Stomach (tissue), 9 donors: ENCODE results near the gene ADRB1. TPM values are rescaled to one million over a fixed set of nuclear protein-coding genes. Genes with fewer than 3 reads are reported as not detected.

Source experiments
- DNase-seq, 2 donors: peaks; one replicate each; pipeline versions ENCODE4 v3.0.0 to v3.0.0-alpha.2; 2013 to 2019
- H3K27ac ChIP-seq, 5 donors: fragments of 200-600 bp in 4 of 5; sonication (generic) in 4 of 5; one replicate each; pipeline ENCODE4 v1.5.1; 2013 to 2019; ENCODE audit warnings: mild to moderate bottlenecking in 1 of 5, moderate library complexity in 1 of 5
- H3K27me3 ChIP-seq, 3 donors: fragments of 200-600 bp; sonication (generic); one replicate each; pipeline ENCODE4 v1.5.1; 2017 to 2019; ENCODE audit warnings: mixed run types in 1 of 3
- H3K36me3 ChIP-seq, 4 donors: fragments of 200-600 bp; sonication (generic); 1 replicate in 3 of 4; 2 replicates in 1 of 4; pipeline ENCODE4 v1.5.1; 2016 to 2019
- H3K4me1 ChIP-seq, 4 donors: fragments of 200-600 bp; sonication (generic); one replicate each; pipeline ENCODE4 v1.5.1; 2016 to 2019
- H3K4me3 ChIP-seq, 4 donors: fragments of 200-600 bp; sonication (generic) in 3 of 4; one replicate each; pipeline ENCODE4 v1.5.1; 2016 to 2019; ENCODE audit warnings: mild to moderate bottlenecking in 1 of 4
- H3K9me3 ChIP-seq, 4 donors: fragments of 200-600 bp; sonication (generic); one replicate each; pipeline ENCODE4 v1.5.1; 2016 to 2019
- EP300 ChIP-seq: sonication (generic); formaldehyde crosslinking; IDR thresholded peaks from one replicate; pipeline ENCODE4 v1.6.1; 2017; ENCODE audit warnings: antibody characterized with exemption
- POLR2A ChIP-seq, 4 donors: fragments of 450-650 bp; IDR thresholded peaks; one replicate each; pipeline ENCODE4 v1.6.1; 2016; ENCODE audit warnings: antibody characterized with exemption in 4 of 4, control low read depth in 2 of 4, mild to moderate bottlenecking in 1 of 4, moderate library complexity in 1 of 4
- POLR2AphosphoS5 ChIP-seq, 3 donors: sonication (generic); formaldehyde crosslinking; IDR thresholded peaks; one replicate each; pipeline ENCODE4 v1.6.1; 2016; ENCODE audit warnings: antibody characterized with exemption in 3 of 3
- WGBS, 5 donors: extraction: QIAGEN DNeasy Blood & Tissue Kit in 3 of 5; methylation state at CpG; one replicate each; pipeline versions ENCODE4 v1.1.5 to v1.1.7; 2013 to 2018; 5-methylcytosine and 5-hydroxymethylcytosine counted together
- intact Hi-C: fragments of 100-400 bp; cut with DNase I; formaldehyde crosslinking; loops from one replicate; pipeline ENCODE4 v1.15.1; 2023; ENCODE audit warnings: low total_unique reads
- polyA plus RNA-seq, 3 donors: library from polyadenylated mRNA; stranded (reverse); fragments of 200-250 nt; gene quantifications; one replicate each; pipeline ENCODE4 v1.2.3, GENCODE V29; 2013
- total RNA-seq, 5 donors: library from RNA; depleted of rRNA; stranded (reverse); fragments of >200 nt; gene quantifications; one replicate each; pipeline versions ENCODE4 v1.1.0 to v1.2.3, GENCODE V29; 2014 to 2016
- TF ChIP-seq, protein P1 (sequence below), 7 experiments: fragments of 450-650 bp in 4 of 7; fragments of 200-600 bp in 3 of 7; sonication (generic) in 3 of 7; IDR thresholded peaks; one replicate each; pipeline ENCODE4 v1.5.1; 2016 to 2019; ENCODE audit warnings: antibody characterized with exemption in 7 of 7, control low read depth in 2 of 7, mild to moderate bottlenecking in 1 of 7
- donor health status: healthy with polysubstance abuse.
- donor health status: Bipolar disorder and iron deficiency.
- donor health status: healthy.

ADRB1 gene
- total and polyA plus RNA-seq, 8 donors: 0.43 to 1.7 (median 0.67) TPM; not detected in 2

DNA sequence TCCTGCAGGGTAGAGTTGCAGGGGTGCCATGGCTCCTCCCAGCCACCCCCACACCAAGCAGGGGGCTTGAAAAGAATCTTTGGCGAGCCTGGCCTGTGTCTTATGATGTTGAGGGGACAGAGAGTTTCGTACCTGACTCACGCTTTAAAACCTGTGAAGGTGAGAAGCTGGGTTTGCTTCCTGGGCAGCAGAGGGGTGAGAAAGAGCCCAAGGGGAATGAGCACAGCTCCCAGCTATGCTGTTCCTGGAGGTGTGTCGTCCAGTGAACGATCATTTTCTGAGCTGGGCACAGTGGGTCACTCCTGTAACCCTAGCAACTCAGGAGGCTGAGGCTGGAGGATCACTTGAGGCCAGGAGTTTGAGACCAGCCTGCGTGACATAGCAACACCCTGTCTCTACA is 13.5 kb upstream of the ADRB1 start:
- intact Hi-C loops: no loop called here
- H3K4me3 ChIP-seq: no peak overlapping the region
- no peaks in the 10 kb centered on the region for H3K9me3 ChIP-seq
- WGBS, 5 donors: 87 to 90% (median 90%) methylated on average over 6 of the region's 6 CpGs
- H3K27me3 ChIP-seq: no peaks in the 10 kb centered on the region
- no peak overlapping the region for H3K27ac ChIP-seq
- no peaks in the 10 kb centered on the region for H3K36me3 ChIP-seq
- no peak for DNase-seq
- peaks cover 0 to 16% (median 3%) of the 10 kb centered on the region in 4 donors for H3K4me1 ChIP-seq
- TF ChIP-seq POLR2A (IDR thresholded peaks at IDR 0.05) (no peak), POLR2AphosphoS5 (IDR thresholded peaks at IDR 0.05) (no peak), EP300 (no peak)
- TF ChIP-seq, protein P1, sequence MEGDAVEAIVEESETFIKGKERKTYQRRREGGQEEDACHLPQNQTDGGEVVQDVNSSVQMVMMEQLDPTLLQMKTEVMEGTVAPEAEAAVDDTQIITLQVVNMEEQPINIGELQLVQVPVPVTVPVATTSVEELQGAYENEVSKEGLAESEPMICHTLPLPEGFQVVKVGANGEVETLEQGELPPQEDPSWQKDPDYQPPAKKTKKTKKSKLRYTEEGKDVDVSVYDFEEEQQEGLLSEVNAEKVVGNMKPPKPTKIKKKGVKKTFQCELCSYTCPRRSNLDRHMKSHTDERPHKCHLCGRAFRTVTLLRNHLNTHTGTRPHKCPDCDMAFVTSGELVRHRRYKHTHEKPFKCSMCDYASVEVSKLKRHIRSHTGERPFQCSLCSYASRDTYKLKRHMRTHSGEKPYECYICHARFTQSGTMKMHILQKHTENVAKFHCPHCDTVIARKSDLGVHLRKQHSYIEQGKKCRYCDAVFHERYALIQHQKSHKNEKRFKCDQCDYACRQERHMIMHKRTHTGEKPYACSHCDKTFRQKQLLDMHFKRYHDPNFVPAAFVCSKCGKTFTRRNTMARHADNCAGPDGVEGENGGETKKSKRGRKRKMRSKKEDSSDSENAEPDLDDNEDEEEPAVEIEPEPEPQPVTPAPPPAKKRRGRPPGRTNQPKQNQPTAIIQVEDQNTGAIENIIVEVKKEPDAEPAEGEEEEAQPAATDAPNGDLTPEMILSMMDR (IDR thresholded peaks at IDR 0.05): no peak

DNA sequence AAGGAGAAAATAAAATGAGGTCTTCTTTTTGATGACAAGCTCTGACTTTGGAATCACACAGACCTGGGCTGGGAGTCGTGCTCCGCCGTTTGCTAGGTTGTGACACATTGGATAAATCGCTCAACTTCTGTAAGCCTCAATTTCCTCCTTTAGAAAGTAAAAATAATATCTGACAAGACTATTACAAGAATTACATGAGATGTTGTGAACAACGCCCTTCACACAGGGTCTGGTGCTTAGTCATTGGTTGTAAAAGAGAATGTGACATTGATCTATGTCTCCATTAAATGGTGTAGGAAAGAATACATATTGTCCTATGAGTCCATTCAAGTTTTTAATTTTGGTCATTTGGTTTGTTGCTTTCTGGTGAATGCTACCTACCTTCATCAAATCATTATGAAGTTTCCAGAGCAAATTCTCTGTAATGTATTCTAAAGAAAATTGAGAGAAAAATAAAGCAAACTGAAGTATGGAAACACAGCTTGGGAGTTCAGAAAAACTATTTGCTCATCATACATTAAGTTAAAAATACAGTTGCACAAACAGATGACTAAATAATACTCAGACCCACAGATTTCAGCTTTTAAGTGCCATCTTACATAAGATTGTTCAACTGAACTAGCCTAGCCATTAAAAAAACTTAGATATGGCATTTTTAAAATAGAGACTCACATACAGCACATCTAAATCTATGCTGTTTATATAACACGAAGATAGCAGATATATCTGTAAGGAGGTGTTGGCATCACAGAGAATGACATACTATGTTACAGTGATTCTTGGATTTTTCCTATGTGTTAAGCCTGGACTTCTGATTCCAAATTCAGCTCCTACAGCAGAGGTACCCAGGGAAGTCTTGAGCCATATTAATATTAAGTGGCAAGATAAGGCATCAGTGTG is 12.3 kb upstream of the ADRB1 start:
- 78 to 92% (median 89%) methylated on average over 6 of the region's 6 CpGs for WGBS, 5 donors
- TF ChIP-seq EP300 (no peak), POLR2A (IDR thresholded peaks at IDR 0.05) (no peak), POLR2AphosphoS5 (IDR thresholded peaks at IDR 0.05) (no peak)
- TF ChIP-seq, protein P1 (IDR thresholded peaks at IDR 0.05): no peak
- Histone ChIP-seq H3K4me3 (no peak overlapping the region), H3K27me3 (no peaks in the 10 kb centered on the region), H3K9me3 (no peaks in the 10 kb centered on the region), H3K36me3 (no peaks in the 10 kb centered on the region), H3K27ac (no peak overlapping the region), H3K4me1 (peaks cover 0 to 6% (median 2%) of the 10 kb centered on the region in 4 donors)
- DNase-seq: no peak
- intact Hi-C loops: no loop called here

DNA sequence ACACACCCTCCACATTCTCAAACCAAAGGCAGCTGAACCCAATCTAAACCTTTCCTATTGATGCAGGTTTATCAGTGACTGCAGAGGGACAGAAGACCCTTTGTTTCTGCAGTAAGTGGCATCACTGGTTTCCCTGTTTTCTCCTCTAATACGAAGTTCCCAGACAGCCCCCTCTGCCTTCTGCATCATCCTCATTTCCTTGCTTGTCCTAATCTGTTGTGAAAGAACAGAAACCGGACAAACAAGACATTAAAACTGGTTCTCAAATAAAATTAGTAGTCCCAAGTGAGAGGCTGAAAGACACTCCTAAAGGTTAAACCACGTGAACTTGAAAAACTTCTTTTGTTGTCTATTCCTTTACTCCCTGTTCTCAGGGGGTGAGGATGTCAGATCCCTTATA is 10.1 kb upstream of the ADRB1 start:
- TF ChIP-seq POLR2A (IDR thresholded peaks at IDR 0.05) (no peak), POLR2AphosphoS5 (IDR thresholded peaks at IDR 0.05) (no peak), EP300 (no peak)
- H3K27ac ChIP-seq: no peak overlapping the region
- DNase-seq: no peak
- H3K4me1 ChIP-seq: no peaks in the 10 kb centered on the region
- H3K36me3 ChIP-seq: no peaks in the 10 kb centered on the region
- 58 to 86% (median 81%) methylated on average over 3 of the region's 3 CpGs for WGBS, 5 donors
- intact Hi-C loops: no loop called here
- H3K27me3 ChIP-seq: no peaks in the 10 kb centered on the region
- no peak overlapping the region for H3K4me3 ChIP-seq
- H3K9me3 ChIP-seq: no peaks in the 10 kb centered on the region

DNA sequence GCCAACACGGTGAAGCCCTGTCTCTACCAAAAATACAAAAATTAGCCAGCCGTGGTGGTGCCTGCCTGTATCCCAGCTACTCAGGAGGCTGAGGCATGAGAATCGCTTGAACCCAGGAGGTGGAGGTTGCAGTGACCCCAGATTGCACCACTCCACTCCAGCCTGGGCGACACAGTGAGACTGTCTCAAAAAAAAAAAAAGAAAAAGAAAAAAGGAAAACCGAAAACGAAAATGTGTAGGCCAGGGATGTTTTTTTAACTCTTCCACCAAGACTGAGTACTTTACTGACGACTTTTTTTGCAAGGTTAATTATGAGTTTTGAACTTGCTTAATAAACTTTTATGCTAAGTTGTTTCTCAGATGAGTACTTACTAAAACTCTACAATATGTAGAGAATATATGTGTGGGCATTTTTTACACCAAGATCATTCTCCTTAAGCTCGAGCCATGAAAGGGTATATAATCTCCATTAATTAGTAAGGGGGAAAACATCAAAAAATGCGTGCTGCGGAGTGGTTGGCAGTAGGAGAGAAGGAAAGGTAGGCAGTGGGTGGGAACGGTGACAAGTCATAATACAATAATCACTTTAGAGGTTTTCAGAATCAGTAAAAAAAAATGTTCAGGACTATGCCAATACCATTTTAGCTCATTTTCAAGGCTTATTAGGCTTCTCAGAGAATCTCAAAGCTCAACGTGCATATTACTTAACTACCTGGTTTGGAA is 8.6 kb upstream of the ADRB1 start:
- no peak for DNase-seq
- TF ChIP-seq, protein P1 (IDR thresholded peaks at IDR 0.05): no peak
- TF ChIP-seq POLR2AphosphoS5 (IDR thresholded peaks at IDR 0.05): no peak
- TF ChIP-seq POLR2A (IDR thresholded peaks at IDR 0.05): no peak
- TF ChIP-seq EP300: no peak
- 85 to 92% (median 91%) methylated on average over 12 of the region's 12 CpGs for WGBS, 5 donors

More for the DNA sequence above, 8.6 kb upstream of the ADRB1 start:
- H3K9me3 ChIP-seq: no peaks in the 10 kb centered on the region
- H3K4me3 ChIP-seq: no peak overlapping the region
- no peak overlapping the region for H3K27ac ChIP-seq
- peaks cover 0 to 2% (median 0%) of the 10 kb centered on the region in 3 donors for H3K27me3 ChIP-seq
- no peaks in the 10 kb centered on the region for H3K36me3 ChIP-seq
- intact Hi-C loops: no loop called here
- no peaks in the 10 kb centered on the region for H3K4me1 ChIP-seq
